A549 (cell line): ENCODE results near the gene PKP1.

Experiments
- CEBPB ChIP-seq, 2 experiments: fragments of >200 bp in 1 of 2; sonication (Bioruptor Twin) in 1 of 2; formaldehyde crosslinking in 1 of 2; IDR thresholded peaks; 2 replicates each; pipeline ENCODE4 v1.6.1; 2012 to 2016
- EP300 ChIP-seq, 2 experiments: fragments of >200 bp; sonication (Bioruptor Twin); formaldehyde crosslinking; IDR thresholded peaks; 2 replicates in 1 of 2; 3 replicates in 1 of 2; pipeline ENCODE4 v1.6.1; 2016 to 2017
- JUN ChIP-seq, 2 experiments: fragments of >200 bp; sonication (Bioruptor Twin); formaldehyde crosslinking; IDR thresholded peaks; 2 replicates in 1 of 2; 3 replicates in 1 of 2; pipeline ENCODE4 v1.6.1; 2016 to 2017
- JUNB ChIP-seq: fragments of >200 bp; sonication (Bioruptor Twin); formaldehyde crosslinking; IDR thresholded peaks from 2 replicates; pipeline ENCODE4 v1.6.1; 2016
- POLR2A ChIP-seq: IDR thresholded peaks from 2 replicates; pipeline ENCODE4 v1.6.1; 2012; ENCODE audit warnings: mild to moderate bottlenecking, low read length
- ZC3H11A ChIP-seq: fragments of 450-650 bp; IDR thresholded peaks from 2 replicates; pipeline ENCODE4 v1.6.1; 2014; ENCODE audit warnings: antibody characterized with exemption, mild to moderate bottlenecking
- TF ChIP-seq, protein P1 (sequence below): fragments of >200 bp; sonication (Bioruptor Twin); formaldehyde crosslinking; IDR thresholded peaks from 3 replicates; pipeline ENCODE4 v1.5.1; 2016
- TF ChIP-seq, protein P2 (sequence below): fragments of >200 bp; sonication (Bioruptor Twin); formaldehyde crosslinking; IDR thresholded peaks from 3 replicates; pipeline ENCODE4 v1.6.1; 2016
- TF ChIP-seq, protein P3 (sequence below): fragments of 150-350 bp; IDR thresholded peaks from 2 replicates; pipeline ENCODE4 v1.6.1; 2014; ENCODE audit warnings: low read depth, mild to moderate bottlenecking, low read length

DNA sequence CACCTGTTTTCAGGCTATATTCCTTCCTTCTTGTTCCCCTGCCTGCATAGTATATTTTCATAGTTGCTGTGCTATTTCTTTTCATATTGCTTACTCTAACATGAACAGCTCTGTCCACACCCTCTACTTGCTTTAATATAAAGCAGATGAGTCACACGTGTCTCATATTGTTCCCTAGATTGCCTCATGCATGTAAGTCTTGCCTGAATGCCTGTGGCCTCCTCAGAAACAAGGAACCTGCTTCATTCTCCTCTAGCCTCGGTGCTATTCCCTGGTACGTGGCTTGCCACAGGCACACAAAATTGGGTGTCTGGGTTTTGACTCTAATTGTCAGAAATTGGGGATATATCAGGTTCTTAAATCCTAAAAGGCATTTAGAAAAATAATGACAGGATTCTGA, 16.5 kb upstream of the PKP1 start:
- TF ChIP-seq, protein P1, sequence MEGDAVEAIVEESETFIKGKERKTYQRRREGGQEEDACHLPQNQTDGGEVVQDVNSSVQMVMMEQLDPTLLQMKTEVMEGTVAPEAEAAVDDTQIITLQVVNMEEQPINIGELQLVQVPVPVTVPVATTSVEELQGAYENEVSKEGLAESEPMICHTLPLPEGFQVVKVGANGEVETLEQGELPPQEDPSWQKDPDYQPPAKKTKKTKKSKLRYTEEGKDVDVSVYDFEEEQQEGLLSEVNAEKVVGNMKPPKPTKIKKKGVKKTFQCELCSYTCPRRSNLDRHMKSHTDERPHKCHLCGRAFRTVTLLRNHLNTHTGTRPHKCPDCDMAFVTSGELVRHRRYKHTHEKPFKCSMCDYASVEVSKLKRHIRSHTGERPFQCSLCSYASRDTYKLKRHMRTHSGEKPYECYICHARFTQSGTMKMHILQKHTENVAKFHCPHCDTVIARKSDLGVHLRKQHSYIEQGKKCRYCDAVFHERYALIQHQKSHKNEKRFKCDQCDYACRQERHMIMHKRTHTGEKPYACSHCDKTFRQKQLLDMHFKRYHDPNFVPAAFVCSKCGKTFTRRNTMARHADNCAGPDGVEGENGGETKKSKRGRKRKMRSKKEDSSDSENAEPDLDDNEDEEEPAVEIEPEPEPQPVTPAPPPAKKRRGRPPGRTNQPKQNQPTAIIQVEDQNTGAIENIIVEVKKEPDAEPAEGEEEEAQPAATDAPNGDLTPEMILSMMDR, result no peak
- TF ChIP-seq, protein P2, sequence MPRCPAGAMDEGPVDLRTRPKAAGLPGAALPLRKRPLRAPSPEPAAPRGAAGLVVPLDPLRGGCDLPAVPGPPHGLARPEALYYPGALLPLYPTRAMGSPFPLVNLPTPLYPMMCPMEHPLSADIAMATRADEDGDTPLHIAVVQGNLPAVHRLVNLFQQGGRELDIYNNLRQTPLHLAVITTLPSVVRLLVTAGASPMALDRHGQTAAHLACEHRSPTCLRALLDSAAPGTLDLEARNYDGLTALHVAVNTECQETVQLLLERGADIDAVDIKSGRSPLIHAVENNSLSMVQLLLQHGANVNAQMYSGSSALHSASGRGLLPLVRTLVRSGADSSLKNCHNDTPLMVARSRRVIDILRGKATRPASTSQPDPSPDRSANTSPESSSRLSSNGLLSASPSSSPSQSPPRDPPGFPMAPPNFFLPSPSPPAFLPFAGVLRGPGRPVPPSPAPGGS, result peak; percentile 50; the same call in 1 of the 3 replicates
- peak; percentile 45; the same call in 1 of the 2 replicates for TF ChIP-seq JUNB
- no peak; a peak in 2 of 5 replicates for TF ChIP-seq EP300 (IDR thresholded peaks at IDR 0.05)
- TF ChIP-seq POLR2A, result no peak
- TF ChIP-seq ZC3H11A, result no peak
- TF ChIP-seq JUN (IDR thresholded peaks at IDR 0.05), result peak in 1 of 2 experiments; percentile 44; a peak in 2 of 5 replicates
- TF ChIP-seq, protein P3, sequence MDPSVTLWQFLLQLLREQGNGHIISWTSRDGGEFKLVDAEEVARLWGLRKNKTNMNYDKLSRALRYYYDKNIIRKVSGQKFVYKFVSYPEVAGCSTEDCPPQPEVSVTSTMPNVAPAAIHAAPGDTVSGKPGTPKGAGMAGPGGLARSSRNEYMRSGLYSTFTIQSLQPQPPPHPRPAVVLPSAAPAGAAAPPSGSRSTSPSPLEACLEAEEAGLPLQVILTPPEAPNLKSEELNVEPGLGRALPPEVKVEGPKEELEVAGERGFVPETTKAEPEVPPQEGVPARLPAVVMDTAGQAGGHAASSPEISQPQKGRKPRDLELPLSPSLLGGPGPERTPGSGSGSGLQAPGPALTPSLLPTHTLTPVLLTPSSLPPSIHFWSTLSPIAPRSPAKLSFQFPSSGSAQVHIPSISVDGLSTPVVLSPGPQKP, result no peak
- TF ChIP-seq CEBPB (IDR thresholded peaks at IDR 0.05), result peak; percentile 67 to 77; a peak in 3 of 4 replicates
